GM19193 (cell line): ENCODE results near the gene WNT3.

Source experiments
- POLR2A ChIP-seq: IDR thresholded peaks from 4 replicates; pipeline ENCODE4 v1.6.1; 2011; ENCODE audit not compliant: insufficient read depth, insufficient read length; ENCODE audit errors: extremely low read depth

WNT3 gene

DNA sequence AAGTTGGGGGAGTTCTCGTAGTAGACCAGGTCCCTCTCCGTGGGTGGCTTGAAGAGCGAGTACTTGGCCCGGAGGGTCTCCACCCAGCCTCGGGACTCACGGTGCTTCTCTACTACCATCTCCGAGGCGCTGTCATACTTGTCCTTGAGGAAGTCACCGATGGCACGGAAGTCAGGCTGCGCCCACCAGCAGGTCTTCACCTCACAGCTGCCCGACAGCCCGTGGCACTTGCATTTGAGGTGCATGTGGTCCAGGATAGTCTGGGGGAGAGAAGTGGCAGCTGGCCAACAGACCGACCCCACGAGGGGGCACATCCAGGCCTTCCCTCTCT lies 50.0 kb downstream of the WNT3 start:
- TF ChIP-seq POLR2A, result no peak

DNA sequence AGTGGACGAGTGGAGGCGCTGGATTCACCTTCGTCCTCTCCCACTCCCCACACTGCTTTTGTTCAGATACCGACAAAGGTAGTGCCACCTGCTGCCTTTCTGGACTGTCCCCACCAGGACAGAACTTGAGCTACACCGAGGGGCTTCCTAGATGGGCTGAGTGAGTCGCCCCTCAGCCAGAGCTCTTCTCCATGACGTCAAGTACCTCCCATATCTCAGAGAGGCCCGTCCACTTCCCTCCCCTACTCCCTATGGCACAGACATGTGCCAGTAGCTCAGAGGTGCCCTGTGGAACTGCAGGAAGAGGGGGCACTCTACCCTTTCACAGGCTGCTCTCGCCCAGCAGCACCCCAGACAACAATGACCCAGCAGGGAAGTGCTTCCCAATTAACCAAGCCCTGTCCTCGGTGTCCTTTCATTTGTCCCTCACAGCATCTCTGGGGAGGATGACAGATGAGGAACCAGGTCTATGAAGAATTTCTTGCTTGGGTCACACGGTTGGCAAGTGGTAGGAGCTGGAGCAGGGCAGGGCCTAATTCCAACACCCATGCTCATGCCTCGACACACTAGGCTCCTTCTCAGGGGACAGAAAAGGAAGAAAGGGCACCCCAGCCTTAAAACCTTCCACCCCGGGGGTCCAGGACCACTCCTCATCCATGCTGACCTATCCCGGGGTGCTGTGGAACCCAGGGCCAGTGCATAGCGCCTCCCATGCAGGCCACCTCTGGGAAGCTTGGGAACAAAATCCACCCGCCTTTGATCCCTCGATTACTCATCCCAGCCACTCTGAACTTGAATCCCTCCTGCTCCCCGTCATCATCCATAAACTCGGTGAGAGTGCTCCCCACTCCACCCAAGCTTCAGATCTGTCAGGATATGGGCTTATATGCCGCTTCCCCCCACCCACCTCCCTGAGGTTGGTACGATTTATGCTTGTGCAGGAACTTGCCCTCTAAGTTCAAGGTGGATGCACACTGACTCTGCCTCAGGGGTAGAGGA lies 51.7 kb downstream of the WNT3 start:
- TF ChIP-seq POLR2A, result no peak

DNA sequence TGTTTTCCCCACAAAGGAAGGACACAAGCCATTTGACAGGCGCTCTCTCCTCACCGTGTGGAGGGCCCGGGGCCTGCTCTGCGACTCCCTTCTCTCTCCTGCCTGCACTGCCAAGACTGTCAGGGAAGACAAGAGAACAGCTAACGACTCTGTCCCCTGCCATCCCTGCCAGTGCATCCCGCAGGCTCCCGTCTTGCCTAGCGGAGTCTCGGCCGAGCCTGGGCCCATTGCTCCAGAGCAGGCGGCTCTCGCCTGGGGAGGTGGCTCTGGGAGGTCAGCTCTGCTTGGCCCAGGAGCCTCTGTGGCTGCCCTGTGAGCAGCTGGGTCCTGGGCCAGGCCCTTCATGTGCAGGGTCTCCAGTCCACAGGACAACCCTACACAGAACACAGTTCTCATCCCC lies 53.0 kb downstream of the WNT3 start:
- TF ChIP-seq POLR2A, result no peak

GRCh38 chr17:46764709-46765401 lies 53.6 kb downstream of the WNT3 start:
- no peak for TF ChIP-seq POLR2A

- TF ChIP-seq POLR2A, result no peak
Measured at GRCh38 chr17:46764000-46764708, 54.3 kb downstream of the WNT3 start.

DNA sequence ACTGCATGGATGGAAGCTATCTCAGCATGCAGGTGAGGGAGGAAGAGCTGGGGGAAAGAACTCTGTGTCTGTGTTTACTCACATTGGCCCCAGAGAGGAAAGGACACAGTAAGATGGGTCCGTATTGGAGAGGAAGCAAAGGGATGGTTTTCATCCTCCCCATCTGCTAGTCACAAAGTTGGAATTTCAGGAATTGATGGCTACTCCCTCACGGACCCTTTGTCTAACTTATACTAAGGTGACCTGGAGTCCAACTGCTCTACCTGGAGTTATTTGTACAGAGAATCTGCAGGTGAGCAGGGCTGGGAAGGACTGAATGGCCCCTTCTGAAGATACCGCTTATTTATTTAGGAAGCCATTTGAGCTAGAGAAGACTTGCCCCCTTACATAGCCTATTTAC lies 55.1 kb downstream of the WNT3 start:
- TF ChIP-seq POLR2A, result no peak

DNA sequence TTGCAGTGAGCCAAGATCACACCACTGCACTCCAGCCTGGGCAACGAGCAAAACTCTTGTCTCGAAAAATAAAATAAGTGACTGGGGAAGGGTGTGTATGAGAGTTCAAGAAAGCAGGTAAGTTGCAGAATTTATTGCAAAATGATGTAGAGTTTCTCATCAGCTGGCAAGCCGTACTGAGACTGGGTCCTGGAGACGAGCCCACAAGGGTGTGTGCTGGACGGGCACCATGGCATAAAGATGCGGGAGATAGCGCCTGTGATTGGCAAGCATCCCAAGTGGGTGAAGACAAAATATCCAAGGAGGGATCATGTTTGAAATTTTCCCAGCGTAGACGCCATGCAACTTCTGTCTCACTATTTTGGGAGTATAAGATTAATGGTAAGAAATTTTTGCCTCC lies 59.4 kb downstream of the WNT3 start:
- no peak for TF ChIP-seq POLR2A

- TF ChIP-seq POLR2A, result no peak
Measured at GRCh38 chr17:46758614-46759013, 59.9 kb downstream of the WNT3 start.

GRCh38 chr17:46756861-46757260 lies 61.6 kb downstream of the WNT3 start:
- TF ChIP-seq POLR2A, result no peak

GRCh38 chr17:46756081-46756735 lies 62.3 kb downstream of the WNT3 start:
- TF ChIP-seq POLR2A, result no peak

- TF ChIP-seq POLR2A, result no peak
Measured at GRCh38 chr17:46753776-46754175, 64.7 kb downstream of the WNT3 start.

- no peak for TF ChIP-seq POLR2A
Measured at GRCh38 chr17:46751425-46751824, 67.1 kb downstream of the WNT3 start.

GRCh38 chr17:46745376-46745775 lies 73.1 kb downstream of the WNT3 start:
- no peak for TF ChIP-seq POLR2A

GRCh38 chr17:46744441-46744840 lies 74.1 kb downstream of the WNT3 start:
- no peak for TF ChIP-seq POLR2A
